A204.1 (cell line): ENCODE measurements around the gene ESPNL.

ENCODE experiments used
- FAIRE-seq: peaks from 2 replicates; lab custom pipeline; 2012; peaks lifted over from hg19 to GRCh38; lab: Jason Lieb, UNC

Gene ESPNL

DNA sequence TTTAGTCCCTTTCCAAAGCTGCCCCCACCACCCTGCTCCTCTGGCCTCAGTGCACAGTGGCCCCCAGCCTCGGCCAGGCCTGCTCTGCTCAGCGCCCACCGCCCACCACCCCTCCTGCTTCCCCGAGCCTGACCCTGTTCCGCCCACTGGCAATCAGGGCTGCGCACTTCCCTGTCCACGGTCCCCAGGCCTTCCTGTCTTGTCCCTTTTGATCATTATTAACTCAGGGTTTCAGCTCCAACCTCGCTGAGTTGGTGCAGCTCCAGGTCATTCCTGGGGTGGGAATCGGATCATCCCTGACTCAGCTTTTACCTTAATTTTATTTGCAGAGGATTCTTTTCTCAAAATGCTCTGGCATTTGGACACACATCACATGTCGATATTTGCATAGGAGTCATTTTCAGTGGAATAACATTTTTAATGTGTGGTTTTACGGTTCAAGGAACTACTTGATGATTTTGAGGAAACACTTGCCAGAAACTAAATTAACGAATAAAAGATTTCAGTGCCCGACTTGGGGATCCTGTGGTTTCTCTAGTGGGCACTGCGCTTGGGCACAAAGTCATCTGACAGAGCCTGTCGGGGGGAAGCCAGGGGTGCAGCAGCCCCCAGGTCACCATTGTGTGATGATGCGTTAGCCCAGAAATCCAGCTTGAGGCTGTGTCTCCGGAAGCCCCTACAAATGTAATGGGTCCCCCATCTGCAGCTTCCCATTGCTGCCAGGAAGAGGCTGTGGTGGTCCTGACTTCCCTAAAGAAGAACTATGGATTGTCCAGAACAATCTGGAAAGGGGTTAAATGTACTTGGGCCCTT lies 1.0 kb upstream of the ESPNL start:
- FAIRE-seq, result no peak

GRCh38 chr2:238099714-238100048 lies 459 bp upstream of the ESPNL start:
- no peak for FAIRE-seq

GRCh38 chr2:238100821-238101771 lies 956 bp downstream of the ESPNL start:
- no peak for FAIRE-seq

GRCh38 chr2:238101891-238102841 lies 2.0 kb downstream of the ESPNL start:
- no peak for FAIRE-seq

DNA sequence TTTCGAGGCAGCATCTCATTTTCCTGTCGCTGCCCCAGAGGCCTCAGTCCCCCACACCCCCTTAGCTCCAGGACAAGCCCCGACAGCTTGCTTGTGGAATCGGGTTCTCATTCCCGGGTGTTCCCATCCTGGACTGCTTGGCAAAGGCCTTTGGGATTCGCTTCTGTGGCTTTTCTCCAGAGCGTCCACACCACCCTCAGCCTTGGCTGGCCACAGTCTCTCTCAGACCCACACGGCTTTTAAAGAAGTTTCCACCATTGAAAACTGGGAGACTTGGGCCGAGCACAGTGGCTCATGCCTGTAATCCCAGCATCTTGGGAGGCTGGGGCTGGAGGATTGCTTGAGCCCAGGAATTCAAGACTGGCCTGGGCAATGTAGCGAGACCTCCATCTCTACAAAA lies 2.7 kb downstream of the ESPNL start:
- FAIRE-seq, result no peak

DNA sequence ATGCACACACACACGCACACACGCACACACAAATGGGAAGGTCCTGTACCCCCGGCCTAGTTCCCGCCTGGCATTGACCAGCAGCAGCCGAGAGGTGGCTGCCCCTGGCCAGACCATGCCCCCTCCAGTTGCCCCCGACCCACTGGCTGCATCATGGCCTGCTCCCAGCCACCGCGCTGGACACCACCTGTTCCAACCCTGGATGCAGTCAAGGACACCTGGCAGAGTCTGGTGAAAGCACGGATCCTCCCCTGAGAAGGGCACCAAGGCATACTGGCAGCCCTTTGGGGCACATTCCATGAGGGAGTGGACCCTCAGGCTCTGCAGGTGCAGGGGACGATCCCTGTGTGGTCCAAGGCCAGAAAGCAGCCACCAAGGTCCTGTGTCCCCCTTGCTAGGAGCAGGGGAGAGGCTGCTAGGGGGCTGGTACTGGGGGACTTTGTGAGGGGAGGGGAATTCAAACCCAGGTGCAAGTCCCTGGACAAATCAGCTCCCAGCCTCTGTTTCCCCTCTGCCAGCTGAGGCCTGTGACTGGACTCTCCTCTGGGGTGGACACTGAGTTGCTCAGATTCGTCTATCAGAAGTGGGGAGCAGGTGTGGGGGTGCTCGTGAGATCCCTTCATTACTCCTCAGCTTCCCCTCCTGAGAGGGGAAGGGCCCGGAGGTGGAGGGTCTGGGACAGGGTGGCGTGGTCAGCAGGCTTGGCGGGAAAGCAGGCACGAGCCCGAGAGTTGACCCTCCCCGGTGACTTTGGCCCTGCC lies 3.5 kb downstream of the ESPNL start:
- no peak for FAIRE-seq

GRCh38 chr2:238104226-238104690 lies 4.1 kb downstream of the ESPNL start:
- no peak for FAIRE-seq

DNA sequence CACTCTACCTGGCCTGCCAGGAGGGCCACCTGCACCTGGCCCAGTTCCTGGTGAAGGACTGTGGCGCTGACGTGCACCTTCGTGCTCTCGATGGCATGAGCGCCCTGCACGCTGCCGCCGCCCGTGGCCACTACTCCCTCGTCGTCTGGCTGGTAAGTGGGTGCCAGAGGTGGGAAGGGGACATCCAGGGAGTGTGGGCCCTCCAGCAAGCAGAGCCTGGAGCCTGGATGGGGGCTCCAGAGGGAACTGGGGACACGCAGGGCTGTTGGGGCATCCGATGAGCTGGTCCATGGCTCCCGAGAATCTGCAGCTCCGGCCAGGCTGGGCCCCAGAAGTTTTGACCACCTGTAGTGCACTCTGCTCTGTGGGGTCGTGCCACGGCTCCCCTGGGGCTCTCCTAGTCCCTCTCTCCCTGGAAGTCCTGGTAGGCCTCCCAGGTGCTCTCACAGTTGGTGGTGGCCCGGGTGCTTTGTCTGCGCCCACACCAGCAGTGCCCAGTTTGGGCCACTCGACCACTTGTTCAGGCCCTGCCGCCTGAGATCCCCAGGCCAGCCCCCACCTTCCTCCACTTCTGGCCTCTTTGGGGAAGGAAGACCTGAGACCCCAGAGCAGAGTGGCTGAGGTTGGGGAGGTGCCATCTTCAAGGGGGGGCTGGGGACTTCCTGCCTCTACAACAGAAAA lies 4.7 kb downstream of the ESPNL start:
- no peak for FAIRE-seq

DNA sequence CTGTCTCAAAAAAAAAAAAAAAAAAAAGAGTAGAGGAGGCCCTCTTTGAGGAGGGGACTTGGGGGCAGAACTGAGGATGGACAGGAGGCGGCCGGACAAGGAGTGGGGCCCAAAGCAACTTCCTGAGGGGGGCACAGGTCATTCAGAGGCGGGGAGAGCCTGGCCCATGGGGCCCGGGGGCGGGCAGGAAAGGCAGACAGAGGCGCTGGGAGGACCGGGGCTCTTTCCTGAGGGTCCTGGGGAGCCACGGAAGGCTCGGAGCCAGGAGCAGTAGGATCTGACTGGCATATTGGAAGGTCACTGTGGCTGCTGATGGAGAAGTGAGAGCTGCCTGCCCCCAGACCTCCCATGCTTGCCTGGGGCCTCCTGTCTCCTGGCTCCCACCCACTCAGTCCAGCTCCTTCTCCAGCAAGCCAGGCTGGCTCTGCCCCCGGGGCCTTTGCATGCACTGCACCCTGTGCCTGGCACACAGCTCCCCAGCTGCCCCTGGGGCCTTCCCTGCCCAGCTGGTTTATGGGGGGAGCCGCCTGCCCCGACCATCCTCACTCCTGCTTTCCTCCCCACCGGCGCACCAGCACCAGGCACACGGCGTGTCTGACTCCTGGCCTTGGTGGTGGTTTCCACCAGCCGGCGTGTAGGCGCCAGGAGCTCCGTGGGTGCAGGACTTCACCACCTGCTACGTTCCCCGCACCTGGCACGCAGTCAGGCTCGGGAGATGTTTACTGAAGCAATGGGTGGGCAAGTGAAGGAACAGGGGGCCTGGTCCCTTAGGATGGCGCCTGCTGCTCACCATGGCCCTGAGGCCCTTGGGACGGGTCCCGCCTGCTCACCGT lies 5.6 kb downstream of the ESPNL start:
- FAIRE-seq, result no peak

GRCh38 chr2:238106339-238106697 lies 6.2 kb downstream of the ESPNL start:
- FAIRE-seq, result no peak

DNA sequence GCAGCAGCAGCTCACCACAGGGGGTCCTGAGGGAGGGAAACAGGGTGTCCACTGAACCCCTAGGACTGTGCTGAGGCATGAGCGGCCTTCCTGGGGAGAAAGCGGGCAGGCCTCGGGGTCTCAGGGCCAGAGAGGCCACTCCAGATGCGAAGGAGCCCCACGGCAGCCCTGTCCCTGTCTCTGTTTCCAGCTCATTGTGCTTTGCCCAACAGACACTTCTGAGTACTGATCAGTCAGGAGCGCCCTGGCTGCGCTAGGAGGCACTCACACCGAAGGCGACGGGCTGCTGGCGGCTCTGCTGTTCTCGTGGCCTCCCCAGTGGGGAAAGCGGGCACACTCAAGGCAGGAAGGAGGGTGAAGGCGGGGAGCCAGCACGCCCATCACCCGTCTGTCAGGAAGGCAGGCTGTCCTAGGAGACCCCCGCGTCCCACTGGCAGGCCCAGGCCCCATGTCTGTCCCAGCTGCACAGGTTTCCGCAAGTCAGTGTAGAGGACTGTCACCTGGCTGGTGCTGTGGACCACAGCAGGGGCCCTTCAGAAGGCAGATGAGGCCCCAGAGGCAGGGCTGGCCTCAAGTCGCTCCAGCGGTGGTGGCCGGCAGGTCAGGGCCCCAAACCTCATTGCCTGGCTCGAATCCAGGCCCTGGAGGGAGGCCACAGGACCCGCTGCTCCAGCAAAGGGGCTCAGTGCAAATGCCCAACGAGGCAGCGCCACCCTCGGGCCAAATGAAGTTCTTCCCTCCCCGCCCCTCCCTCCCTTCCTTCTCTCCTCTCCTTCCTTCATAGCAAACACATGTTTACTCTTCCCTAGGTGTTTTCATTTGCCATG lies 6.8 kb downstream of the ESPNL start:
- FAIRE-seq, result no peak

GRCh38 chr2:238107525-238108422 lies 7.6 kb downstream of the ESPNL start:
- FAIRE-seq, result no peak

DNA sequence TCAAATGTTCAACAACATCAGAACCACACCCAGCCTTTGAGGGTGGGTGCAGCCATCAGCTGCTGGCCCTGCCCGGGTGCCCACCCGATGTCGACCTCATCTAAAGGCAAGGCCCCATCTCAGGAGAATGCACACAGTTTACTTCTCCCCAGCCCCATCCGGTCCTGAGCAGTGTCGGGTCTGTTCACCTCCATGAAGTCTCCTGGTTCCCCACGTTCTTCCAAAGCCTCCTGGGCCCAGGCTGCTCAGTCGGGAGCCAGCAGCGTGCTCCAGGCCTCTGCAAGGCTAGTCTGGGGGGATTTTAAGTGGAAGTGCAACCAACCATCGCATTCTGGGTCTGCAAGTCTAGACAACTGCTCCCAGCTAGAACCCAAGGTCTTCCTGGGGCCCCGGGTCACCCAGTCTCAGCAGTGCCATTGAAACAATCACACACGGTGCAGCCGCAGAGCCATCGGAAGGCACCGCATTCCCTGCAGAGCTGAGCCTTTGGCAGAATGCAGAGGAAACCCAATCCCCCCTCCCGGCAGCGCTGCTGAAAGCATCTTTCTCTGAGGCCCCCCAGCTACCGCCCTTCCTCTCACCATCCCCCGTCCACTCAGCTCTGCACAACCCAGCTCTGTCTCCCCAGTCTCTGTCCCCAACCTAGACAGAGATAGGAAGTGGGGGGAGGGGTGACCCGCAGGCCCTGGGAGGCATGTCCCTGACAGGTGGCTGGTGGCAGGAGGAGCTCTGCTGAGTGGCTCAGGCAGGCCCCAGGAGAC lies 8.5 kb downstream of the ESPNL start:
- FAIRE-seq, result no peak

GRCh38 chr2:238113611-238114010 lies 13.5 kb downstream of the ESPNL start:
- FAIRE-seq, result no peak

DNA sequence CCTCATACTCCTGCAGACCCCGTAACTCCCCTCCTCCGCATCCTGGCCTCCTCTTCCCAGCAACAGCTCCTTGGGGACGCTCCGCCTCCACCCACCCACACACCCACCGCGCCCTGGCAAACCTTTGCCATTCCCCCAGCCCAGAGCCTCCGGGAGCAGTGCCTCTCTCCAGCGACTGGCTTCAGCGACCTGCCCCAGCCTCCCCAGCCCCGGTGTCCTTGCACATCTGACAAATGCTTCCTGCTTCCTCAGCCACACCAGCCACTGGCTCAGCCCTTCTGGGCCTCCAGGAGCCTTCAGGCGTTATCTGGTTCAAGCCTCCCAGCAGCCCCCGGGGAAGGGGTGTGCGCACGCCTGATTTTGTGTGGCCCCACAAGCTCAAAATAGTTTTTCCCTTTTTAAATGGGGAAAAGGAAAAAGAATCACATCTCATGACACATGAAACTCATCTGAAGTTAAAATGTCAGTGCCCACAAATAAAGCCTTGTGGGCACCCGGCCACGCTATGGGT lies 14.2 kb downstream of the ESPNL start:
- no peak for FAIRE-seq

DNA sequence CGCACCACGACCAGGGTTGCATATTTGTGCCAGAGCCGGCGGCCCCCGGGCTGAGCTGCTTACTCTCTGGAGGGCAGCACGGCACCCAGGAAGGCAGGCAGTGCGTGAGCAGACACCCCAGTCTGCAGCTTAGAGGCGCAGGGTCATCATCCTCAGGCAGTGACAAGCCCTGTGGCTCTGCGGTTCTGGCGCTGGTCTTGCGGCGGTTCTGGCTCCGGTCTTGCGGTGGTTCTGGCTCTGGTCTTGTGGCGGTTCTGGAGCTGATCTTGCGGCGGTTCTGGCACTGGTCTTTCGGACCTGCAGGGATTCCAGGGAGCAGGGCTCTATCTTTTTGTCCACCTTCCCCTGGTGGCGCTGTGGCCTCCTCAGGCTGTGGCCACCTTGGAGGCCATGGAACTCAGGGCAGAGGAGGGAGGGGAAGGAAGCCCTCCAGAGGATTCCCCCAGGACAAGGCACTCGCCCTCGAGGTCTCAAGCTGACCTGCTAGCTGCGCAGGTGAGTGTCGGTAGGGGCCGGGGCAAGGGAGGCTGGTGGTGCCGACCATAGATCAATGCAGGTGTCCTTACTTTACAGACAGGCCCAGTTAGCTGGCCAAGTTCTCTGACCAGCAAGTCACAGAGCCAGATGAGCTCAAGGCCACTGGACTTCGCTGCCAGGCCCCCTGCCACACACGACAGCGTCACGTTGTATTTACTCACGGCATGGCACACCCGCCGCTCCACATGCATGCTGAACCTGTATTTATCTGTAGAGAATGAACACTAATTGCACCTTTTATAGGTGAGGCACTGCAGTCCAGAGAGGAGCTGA lies 14.9 kb downstream of the ESPNL start:
- FAIRE-seq, result no peak
